HG03175 (cell line): ENCODE data around the gene P2RX2.

Experiments used
- ATAC-seq: cut with Tn5 transposase; IDR thresholded peaks from one replicate; pipeline ENCODE4 v1.9.1; 2021; ENCODE audit warnings: mild to moderate bottlenecking, moderate library complexity; ENCODE audit not compliant: unreplicated experiment

The P2RX2 gene

DNA sequence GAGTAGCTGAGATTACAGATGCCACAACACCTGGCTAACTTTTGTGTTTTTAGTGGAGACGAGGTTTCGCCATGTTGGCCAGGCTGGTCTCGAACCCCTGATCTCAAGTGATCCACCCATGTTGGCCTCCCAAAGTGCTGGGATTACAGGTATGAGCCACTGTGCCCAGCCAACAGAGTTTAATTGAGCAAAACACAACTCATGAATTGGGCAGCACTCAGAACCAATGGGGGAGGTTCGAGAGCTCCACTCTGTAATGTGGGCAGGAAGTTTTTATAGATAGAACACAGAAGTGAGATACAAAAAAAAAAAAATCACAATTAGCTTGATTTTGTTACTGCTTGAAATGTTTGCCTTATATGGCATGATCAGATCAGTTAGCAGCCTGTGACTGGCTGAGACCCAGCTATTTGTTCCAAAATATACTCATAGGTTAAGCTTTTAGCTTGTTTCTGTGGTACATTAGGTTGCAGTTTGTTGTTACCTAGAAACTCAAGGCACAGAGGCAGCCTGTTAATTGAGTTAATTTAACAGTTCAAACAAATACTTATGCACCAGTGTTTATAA, 1.4 kb upstream of the P2RX2 start:
- no peak for ATAC-seq

DNA sequence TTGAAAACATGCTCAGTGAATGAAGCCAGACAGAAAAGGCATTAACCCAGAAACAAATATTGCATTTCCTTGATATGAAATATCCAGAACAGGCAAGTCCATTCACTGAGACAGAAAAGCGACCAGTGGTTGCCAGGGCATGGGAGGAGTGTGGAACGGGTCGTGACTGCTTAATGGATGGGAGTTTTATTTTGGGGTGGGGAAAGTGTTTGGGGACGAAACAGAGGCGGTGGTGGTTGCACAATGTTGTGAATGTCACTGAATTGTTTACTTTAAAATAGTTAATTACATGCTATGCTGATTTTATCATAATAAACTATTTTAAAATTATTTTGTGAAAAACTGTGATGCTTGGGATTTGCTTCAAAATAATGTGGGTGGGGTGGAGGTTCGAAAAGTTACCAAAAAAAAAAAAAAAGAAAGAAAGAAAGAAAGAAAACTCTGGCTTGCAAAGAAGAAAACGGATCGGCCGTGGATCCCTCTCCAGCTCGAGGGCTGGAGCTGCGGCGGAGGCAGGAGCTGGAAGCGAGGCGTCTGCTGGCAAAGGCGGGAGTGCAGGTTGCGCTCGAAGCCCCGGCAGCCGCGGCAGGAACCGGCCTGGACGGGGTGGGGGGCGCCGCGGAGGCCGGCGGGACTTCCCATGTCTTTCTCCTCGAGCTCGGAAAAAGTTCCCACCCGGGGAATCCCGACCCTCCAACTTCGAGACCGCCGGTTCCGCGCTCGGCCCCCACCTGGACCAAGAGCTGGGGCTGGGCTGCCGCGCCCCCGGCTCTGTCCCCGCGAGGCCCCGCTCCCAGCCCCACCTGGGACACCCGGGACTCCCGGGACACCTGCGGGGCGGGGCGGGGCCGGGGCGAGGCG, 524 bp upstream of the P2RX2 start:
- no peak for ATAC-seq

DNA sequence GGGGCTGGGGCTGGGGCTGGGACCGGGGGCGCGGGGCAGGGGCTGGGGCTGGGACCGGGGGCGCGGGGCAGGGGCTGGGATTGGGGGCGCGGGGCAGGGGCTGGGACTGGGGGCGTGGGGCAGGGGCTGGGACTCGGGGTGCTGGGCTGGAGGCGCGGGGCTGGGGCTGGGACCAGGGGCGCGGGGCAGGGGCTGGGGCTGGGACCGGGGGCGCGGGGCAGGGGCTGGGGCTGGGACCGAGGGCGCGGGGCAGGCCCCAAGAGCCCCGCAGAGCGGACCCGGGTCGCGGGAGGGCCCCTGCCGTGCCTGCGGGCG, 452 bp downstream of the P2RX2 start:
- ATAC-seq, result no peak

DNA sequence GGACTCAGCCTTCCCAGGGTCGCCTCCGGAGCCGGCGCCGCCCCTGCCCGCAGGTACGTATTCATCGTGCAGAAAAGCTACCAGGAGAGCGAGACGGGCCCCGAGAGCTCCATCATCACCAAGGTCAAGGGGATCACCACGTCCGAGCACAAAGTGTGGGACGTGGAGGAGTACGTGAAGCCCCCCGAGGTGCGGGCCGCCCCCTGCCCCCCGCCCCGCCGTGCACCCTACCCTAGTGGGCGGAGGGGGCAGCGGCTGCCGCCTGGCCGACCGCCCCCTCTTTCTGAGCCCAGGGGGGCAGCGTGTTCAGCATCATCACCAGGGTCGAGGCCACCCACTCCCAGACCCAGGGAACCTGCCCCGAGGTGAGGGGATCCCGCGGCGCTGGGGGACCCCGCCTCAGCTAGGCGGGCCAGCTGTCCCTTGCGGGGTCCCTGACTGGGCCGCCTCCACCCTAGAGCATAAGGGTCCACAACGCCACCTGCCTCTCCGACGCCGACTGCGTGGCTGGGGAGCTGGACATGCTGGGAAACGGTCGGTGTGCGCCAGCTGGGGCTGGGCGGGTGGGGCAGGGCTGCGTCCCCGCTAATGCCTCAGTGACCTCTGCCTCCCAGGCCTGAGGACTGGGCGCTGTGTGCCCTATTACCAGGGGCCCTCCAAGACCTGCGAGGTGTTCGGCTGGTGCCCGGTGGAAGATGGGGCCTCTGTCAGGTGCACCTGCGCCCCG, 973 bp downstream of the P2RX2 start:
- no peak for ATAC-seq

DNA sequence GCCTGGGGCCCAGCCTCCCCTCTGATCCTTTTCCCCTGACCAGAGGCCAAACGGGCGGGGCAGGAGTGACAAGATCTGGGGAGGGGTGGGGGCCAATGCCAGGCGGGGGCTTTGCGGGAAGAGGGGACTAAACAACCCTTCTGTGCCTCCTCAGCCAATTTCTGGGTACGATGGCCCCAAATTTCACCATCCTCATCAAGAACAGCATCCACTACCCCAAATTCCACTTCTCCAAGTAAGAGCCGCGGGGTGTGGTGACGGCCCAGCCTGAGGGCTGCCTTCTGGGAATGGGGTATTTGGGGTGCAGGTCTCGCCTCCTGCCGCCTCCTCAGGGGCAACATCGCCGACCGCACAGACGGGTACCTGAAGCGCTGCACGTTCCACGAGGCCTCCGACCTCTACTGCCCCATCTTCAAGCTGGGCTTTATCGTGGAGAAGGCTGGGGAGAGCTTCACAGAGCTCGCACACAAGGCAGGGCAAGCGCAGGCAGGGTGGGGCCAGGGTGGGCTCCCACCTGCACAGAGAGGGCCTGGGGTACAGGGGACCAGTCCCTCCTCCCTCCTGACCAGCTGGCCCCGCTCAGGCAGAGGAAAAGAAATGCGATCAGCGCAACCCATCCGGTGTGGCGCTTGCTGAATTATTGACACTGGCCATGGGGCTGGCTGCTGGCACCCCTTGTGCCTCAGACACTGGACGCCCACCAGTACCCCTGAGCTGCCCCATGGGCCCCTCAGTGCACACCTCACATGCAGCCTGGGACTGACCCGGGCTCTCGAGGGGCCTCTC, 1.7 kb downstream of the P2RX2 start:
- ATAC-seq, result no peak

DNA sequence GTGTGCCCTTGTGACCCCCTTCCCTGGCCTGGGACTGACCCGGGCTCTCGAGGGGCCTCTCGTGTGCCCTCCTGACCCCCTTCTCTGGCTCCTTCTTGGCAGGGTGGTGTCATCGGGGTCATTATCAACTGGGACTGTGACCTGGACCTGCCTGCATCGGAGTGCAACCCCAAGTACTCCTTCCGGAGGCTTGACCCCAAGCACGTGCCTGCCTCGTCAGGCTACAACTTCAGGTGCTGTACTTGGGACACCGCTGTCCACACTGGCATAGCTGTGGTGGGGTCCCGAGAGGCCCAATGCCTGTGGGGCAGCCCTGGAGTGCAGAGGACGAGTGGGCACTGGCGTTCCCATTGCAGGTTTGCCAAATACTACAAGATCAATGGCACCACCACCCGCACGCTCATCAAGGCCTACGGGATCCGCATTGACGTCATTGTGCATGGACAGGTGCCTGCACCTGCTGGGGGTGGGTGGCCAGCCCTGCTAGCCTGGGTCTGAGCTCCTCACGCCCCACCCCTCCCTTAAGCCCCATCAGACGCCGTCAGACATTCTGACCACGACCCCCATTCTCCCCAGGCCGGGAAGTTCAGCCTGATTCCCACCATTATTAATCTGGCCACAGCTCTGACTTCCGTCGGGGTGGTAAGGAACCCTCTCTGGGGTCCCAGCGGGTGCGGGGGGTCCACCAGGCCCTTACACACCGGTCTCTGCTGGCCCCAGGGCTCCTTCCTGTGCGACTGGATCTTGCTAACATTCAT, 2.5 kb downstream of the P2RX2 start:
- ATAC-seq, result no peak

DNA sequence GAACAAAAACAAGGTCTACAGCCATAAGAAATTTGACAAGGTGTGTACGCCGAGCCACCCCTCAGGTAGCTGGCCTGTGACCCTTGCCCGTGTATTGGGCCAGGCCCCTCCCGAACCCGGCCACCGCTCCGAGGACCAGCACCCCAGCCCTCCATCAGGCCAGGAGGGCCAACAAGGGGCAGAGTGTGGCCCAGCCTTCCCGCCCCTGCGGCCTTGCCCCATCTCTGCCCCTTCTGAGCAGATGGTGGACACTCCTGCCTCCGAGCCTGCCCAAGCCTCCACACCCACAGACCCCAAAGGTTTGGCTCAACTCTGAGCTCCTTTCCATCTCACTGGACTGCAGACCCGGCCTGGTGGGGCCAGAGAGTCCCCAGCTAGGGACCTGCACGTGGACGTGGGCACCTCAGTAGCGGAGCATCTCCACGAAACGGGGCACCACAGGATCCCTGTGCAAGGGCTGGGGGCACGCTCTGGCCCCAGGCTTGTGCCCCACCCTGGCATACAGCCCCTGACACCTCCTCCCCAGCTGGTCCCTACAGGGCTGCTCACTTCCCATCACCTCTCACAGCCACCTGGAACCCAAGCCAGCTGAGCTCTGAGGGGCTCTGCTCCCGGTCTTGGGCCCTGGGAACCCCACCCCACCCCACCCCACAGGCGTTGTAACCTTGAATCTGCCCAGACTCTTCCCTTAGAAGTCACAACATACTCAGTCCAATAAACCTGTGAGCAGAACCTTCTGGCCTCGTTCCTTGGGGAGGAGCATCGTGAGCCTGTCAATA, 3.3 kb downstream of the P2RX2 start:
- no peak for ATAC-seq

DNA sequence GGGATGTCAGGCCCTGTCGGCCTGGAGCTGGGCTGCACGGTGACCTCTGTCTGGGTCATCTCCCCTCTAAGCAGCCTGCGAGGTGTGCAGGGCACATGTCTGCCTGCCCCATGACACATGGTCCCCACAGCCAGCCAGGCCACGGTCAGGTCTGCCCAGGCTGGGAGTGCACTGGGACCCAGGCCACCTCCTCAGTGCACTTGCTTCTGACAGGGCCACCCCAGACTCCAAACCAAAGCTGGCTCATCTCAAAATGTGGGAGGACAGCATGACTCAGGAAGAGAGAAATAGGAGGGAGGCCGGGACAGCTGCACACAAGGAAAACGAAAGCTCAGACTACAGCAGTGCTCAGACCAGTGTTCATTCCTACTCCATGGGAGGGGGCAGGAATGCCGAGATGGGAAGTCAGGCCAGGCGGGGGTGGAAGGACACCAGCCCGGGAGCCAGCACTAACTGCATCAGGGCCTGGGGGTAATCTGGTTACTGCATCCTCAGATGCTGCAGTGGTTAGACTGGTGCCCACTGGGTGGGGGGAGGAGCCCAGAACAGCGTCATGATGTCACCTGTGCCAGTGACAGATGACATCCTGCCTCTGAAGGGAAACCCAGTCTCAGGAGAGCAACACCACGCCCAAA, 4.0 kb downstream of the P2RX2 start:
- no peak for ATAC-seq

DNA sequence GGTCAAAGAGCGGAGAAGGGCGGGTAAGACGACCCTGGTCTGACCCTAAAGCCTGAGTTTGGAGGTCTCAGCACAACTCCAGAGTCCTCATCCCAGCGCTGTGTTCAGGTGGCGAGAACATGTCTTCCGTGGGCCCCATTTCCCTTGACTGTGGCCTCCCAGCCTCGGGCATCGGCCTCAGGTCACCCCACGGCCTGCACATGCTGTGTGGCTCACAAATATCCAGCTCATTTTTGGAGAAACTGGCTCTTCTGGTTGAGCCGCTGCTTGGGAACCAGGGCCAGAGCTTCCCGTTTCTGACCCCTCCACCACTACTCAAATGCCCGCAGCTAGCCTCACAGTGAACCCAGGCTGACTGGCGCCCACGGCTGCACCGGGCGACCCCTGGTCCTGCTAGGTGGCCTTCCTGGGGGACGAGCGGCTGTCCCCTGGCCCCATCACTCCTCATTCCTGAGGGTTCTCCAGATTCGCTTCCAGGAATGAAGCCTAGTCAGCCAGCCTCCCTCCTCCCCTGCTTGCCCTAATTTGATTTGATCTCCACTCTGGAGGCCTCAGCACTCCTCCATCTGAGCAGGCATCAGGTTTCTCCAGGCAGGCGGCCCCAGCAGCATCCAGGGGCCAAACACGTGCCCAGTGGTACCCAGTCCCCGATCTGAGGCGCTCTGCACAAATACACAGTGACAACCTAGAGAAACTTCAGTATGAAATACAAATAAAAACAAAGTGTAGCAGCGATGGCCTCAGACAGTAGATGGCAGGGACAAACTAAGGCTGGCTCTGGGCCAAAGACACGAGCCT, 4.7 kb downstream of the P2RX2 start:
- no peak for ATAC-seq

DNA sequence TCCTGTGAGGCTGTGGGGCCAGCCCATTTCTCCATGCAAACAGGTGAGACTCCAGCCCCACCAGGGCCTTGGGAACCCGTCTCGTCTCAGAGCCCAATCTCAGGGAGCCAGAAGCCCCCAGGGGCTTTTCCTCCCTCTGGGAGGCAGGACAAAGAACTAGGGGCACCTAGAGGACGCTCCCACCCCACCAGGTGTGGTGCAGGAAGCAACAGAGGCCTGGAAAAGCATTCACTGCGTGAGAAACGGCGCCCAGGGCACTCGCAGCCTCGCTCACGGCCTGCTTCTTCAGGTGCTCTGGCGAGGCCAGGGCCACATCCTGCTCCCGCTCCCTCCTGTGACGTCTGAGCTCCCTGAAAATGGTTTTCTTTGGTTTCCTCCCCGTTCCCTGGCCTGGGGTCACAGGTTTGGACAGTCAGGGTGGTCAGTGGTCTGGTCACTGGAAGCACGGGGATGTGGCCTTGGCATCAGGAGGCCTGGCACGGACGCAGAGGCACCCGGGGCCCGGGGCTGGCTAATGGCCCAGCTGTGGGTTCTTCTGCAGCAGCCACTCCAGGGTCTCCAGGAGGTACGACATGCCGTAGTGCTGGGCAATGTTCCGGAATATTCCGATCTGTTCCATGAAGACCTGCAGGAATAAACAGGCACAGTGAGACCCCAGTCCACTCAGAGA, 5.7 kb downstream of the P2RX2 start:
- no peak for ATAC-seq

DNA sequence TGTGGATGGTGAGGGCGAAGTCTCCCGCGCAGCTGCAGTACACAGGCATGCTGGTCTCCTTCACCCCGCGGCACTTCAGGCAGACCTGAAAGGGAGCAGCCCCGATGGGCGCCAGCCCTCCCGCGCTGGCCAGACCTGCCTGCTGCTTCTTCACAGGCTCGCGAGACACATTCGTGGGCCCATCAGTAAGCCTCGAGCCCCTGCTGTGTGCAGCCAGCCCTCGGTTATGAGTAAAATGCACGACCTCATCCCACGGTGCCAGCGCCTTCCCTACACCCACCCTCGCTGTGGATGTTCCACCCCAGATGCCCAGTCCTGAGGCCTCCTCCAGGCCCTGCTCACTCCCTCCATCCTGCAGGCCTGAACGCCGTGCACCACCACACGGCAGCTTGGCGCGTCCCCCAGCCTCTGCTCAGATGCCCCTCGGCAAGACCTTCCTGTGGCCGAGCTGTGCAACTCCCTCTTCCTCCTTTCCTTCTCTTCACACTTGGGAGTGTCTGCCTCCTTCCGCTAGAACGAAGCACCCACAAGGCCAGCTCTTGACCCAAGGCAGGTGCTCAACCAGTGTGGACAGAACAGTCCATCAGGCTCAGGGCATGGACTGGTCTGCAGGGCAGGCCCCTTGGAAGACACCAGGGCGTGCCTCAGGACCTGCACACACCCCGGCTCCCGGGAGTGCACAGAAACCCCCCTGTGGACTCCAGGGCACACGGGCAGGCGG, 6.5 kb downstream of the P2RX2 start:
- no peak for ATAC-seq

DNA sequence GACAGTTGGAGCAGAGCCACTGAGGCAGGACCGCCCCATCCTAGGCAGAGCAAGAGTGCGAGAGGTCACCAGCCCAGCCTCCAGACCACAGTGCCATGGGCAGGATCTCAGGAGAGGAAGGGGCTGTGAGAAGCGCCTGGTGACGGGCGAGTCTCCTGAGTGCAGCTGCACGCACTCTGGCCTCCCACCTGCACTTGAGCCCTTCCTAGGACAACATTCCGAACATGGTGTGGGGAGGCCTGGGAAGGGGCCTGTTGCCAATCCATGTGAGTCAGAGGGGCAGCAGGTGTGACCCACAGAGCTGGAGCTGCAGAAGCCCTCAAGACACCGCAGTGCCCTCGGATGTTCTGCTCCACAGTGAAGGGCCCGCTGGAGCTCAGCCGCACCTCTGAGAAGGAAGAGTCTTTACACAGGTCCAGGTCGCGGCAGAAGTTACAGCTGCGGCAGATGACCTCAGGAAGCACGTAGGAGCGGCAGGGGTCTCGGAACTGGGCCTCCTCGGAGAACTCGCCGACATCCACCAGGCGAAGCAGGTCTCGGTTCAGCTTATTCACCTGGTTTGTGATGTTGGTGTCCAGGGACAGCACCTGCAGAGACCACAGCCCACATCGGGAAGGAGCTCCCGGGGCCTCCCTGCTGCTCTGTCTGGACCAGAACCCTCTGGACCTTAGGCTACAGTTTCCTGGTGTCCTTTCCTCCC, 7.3 kb downstream of the P2RX2 start:
- no peak for ATAC-seq

DNA sequence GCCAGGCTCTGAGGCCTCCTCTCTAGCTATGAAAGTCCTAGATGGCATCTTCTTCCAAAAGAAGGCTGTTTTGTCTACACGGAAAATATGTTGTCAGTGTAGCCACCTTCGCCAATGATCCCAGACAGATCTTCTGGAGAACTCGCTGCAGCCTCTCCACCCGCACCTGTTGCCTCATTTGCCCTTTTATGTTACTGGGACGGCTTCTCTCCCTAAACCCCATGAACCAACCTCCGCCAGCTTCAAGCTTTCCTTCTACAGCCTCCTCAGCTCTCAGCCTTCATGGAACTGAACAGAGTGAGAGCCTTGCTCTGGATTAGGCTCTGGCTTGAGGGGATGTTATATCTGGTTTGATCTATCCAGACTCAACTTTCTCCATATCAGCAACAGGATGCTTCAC, 10.8 kb downstream of the P2RX2 start:
- ATAC-seq, result no peak

DNA sequence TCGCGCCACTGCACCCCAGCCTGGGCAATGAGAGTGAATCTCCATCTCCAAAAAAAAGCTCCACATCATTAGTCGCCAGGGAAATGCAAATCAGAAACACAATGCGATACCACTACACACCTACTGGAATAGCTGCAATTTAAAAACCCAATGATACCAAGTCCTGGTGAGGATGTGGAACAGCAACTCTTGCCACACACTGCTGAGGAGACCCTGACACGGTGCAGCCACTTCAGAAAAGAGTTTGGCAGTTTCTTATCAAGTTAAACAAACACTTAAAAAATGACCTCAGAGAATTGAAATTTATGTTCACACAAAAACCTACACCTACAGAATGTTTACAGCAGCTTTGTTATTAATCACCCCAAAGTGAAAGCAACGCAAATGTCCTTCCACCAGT, 12.1 kb downstream of the P2RX2 start:
- ATAC-seq, result no peak

DNA sequence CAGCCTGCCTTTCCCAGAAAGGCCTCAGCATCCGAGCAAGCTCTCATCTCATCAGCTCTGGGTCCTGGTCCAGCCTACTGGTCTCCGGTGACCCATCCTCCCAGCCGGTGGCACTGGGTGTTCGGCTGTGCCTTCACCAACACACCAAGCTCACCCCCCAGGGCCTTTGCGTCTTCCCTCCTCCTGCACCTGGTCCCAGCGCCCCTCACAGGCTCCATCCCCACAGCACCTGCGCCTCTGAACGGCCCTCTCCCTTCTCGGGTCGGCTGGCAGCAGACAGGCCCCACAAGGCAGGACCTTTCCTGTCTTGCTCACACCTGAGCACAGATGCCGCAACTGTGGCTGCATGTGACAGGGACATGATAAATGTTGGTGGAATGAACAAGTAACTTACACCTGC, 13.1 kb downstream of the P2RX2 start:
- ATAC-seq, result no peak

DNA sequence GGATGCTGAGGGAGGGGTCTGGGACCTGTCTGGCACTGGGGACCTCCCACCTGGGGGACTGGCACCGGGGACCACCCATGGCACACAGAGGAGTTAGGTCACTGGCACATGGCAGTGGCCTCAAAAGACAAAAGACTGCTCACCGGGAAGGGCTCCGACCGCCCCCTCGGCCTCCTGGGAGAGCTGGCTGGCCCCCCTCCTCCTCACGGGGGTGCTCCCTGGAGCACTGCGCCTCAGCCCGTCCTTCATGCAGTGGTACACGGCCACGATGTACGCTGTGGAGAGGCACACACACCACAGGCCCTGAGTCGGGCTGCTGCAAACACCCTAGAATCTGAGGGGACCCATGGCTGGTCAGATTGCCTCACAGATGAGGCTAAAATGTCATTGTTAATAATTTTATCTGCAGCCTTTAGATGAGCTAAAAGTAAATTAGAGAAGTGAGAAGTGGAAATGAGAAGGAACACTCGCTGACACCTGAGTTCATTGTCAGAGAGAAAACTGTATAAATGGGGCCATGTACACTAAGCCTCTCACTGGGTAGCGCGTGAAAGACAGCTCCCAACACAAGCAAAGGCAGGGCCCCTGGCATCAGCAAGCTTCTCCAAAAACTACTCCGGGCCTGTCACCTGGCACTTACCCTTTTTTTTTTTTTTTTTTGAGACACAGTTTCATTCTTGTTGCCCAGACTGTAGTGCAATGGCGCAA, 14.1 kb downstream of the P2RX2 start:
- ATAC-seq, result no peak
